AG09309 (cell line): ENCODE measurements around the gene PPM1G.
"Not testable (repeated sequence)": the region's sequence is repeated elsewhere in the genome, so short reads cannot be mapped to it uniquely, and the experiment has no call there.

ENCODE experiments used
- DNase-seq: peaks from one replicate; pipeline ENCODE4 v3.0.0-alpha.2; 2010; ENCODE audit warnings: low read depth
- H3K4me3 ChIP-seq: 2 replicates; pipeline ENCODE4 v1.5.1; 2011; ENCODE audit warnings: mild to moderate bottlenecking, low read depth, low read length, moderate library complexity; ENCODE audit not compliant: control insufficient read depth
- CTCF ChIP-seq: IDR thresholded peaks from 2 replicates; pipeline ENCODE4 v1.5.1; 2011; ENCODE audit warnings: mild to moderate bottlenecking, low read depth, low read length, inconsistent platforms; ENCODE audit not compliant: insufficient read depth, control insufficient read depth; ENCODE audit errors: missing control alignments

PPM1G gene

DNA sequence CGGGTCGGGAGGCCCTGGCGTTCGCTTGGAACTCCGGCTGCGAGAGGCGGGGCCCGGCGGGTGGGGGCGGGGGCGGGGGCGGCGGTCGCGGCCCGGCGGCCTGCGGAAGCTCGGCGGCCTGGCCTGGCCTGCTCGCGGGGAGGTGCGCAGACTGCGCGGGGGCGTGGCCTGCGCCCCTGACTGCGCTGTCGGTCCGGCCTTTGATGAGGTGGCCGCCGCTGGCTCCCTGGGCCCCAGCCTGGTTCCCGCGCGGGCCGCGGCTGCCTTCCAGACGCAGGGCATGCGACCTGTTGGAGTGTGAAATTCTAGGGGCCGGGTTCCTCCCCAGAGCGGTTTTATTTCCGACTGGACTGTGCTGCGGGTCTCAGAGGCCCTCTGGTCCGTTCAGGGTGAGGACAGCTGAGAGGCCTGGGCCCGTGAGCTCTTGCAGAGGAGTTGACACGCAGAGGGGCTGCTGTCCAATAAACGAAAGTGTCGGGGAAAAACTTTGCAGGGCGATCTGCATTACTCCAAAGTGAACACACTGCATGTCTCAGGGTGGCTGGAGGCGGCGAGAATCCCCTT is 19.7 kb upstream of the PPM1G start:
- H3K4me3 ChIP-seq = peak overlapping the region; percentile 75
- DNase-seq = no peak
- TF ChIP-seq CTCF = no peak

- peak; percentile 54 for DNase-seq
- peak; percentile 14 for TF ChIP-seq CTCF
- H3K4me3 ChIP-seq = peak within 1 kb of the TSS; percentile 75
These were observed 19.0 kb upstream of the PPM1G start, which contains the start of gene NRBP1 for GRCh38 chr2:27428213-27428977. Gene NRBP1 (plus strand): TSS chr2:27428631. CDS start chr2:27433274, 4,643 bp downstream.

DNA sequence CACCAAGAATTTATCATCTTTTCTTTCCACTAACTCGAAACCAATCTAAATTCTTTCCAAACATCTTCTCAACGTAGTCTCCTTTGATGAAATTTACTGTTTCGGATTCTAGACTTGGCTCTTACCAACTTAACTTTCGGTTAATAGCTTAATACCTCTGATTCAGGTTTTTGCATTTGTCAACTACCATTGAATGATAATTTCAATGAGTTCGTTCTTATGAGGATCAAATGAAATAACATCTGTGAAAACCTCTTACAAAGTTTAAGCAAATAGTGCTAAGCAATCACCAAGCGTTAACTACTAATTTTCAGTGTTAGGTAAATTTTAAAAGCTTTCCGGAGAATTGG is 18.4 kb upstream of the PPM1G start:
- TF ChIP-seq CTCF = no peak
- H3K4me3 ChIP-seq = peak overlapping the region; percentile 61
- no peak for DNase-seq

- not testable (repeated sequence) for DNase-seq, H3K4me3 ChIP-seq
These were observed 15.6 kb upstream of the PPM1G start for GRCh38 chr2:27425039-27425438.

DNA sequence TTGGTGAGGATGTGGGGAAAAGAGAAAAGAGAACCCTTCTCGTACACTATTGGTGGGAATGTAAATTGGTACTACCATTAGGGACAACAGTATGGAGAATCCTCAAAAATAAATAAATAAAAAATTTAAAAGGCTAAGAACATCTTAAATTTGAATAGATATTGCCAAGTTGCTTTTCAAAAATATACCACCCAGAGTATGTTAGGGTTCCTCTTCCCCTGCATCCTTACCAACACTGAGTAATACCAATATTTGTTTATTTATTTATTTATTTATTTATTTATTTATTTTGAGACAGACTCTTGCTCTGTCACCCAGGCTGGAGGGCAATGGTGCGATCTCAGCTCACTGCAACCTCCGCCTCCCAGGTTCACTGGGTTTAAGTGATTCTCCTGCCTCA is 13.6 kb upstream of the PPM1G start:
- DNase-seq = no peak
- H3K4me3 ChIP-seq = no peak overlapping the region
- TF ChIP-seq CTCF = no peak

GRCh38 chr2:27421660-27422250 is 12.4 kb upstream of the PPM1G start:
- no peak for DNase-seq
- no peak for TF ChIP-seq CTCF
- no peak overlapping the region for H3K4me3 ChIP-seq

- no peak for TF ChIP-seq CTCF
- no peak for DNase-seq
- H3K4me3 ChIP-seq = no peak overlapping the region
These were observed 11.6 kb upstream of the PPM1G start for GRCh38 chr2:27420996-27421395.
